ENCODE measurements around the gene EDIL3.
"Not testable (repeated sequence)": the region's sequence is repeated elsewhere in the genome, so short reads cannot be mapped to it uniquely, and the experiment has no call there.

EDIL3 gene

DNA sequence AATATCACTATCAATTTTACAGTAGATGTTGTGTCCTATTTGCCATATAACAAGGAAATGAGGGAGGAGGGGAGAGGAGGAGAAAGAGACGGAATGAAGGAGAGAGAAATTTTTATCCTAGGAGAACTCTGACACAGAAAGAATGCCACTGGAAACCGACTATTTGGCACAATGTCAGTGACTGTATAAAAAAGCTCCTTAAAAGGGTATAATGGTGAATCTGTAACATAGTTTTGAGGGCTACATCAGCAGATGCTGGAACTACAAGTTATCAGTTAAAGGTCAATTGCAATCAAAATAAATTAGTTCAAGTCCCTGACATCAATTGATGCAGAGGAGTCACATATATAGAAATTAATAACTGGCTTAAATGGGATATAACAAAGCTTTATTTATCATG lies 5.7 kb downstream of the EDIL3 start:
- no peak for DNase-seq (ENCODE audit: low read depth, low spot score)

DNA sequence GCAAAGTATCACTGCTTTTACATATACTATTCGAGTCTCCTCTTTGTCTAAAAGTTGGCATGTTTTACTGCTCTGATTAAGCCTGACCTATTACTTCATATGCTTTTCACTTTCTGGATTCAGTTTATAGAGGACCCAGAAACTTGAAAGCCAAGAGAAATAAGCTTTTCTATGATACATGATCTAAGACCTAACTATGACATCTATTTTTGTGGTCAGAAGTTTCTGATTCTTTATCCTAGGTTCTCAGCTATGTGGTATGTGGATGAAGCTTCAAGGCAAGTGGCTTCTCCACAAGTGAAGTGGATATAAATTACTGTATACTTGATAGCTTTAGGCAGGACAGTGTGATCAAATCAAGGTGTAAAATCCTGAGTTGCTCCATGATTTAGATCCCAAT lies 6.3 kb downstream of the EDIL3 start:
- DNase-seq (ENCODE audit: low read depth, low spot score), result no peak

DNA sequence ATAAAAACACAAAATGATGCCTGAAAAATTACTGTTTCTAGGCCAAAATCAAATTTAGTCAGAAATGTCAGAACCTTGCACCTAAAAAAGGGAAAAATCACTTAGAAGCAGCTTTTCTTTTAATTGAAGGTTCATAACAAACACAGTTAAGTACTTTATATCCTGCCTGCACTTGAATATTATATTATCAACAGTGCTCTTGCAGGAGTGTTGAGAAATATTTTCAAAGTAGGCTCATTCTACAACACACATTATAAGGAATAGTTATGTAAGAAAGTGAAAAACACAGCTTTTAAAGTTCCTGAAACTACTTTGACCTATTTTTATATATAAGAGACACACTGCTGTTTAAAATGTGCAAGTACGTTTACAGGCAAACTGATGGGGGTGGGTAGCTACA lies 8.3 kb downstream of the EDIL3 start:
- no peak for DNase-seq (ENCODE audit: low read depth, low spot score)

DNA sequence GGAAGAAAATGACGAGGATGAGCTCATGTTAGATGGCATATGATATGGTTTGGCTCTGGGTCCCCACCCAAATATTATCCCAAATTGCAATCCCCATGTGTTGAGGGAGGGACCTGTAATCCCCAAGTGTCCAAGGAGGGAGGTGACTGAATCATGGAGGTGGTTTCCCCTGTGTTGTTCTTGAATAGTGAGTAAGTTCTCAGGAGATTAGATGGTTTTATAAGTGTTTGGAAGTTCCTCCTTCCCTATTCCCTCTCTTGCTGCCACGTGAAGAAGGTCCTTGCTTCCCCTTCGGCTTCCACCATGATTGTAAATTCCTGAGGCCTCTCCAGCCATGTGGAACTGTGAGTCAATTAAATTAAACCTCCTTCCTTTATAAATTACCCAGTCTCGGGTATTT lies 10.1 kb downstream of the EDIL3 start:
- DNase-seq (ENCODE audit: low read depth, low spot score), result no peak

DNA sequence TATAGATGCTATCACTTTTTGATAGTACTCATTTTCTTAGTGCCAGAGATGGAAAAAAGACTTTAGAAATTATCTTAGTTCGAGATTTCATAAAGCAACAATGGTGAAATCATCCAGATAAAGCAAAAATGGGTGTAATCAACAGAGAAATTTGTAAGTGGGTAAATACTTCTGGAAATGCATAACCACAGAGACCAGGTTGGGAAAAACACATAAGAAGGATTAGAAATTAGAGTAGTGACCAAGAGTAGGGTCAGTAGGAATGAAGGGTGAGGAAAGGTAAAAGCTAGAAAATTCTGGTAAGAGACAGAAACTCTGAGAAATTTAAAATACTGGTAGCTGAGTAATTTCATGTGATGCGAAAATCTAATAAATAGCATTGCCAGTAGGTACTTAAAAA lies 11.2 kb downstream of the EDIL3 start:
- no peak for DNase-seq (ENCODE audit: low read depth, low spot score)

DNA sequence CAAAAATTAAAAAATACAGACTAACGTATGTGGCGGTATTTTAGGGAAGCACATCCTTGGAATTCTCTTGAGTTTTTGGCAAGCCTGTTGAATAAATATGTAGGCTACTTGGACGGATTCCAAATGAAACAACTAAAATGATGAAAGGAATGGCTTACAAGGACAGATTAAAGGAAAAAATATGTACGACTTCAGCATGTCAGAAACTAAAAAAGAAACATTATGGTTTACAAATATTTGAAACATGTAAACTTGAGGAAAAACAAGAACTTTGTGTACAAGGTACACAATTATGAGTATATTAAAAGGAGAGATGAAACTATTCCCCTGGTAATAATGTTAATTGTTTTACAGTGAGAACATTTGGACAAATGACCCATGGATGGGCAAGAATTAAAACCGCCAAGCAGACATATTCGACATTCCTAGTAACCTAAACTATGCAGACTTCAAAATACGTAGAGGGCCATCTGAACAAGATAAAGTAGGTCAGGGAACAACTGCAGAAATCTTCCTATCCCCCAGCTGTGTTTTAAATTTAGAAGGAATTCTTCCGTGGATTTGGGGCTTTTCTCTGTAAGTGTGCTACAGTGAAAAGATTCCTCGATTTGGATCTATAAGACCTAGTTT lies 12.5 kb downstream of the EDIL3 start:
- no peak for DNase-seq (ENCODE audit: low read depth, low spot score)

DNA sequence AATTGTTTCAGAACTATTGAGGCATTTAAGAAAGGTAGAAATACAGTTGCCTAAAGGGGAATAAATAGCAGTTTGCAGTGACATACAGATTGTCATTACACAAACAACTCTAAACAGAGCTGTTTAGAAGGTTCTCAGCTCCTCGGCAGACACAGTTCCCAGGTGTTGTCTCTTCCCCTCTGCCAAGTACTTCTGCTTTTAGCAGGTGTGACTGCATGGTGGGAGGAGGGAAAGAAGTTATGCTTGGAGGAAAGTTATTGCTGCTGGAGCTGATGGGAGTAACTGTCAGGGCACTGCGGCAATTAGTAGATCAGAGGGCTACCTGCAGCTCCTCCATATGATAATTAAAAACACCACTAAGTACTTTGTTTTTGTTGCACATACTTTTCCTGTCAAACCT lies 14.5 kb downstream of the EDIL3 start:
- DNase-seq (ENCODE audit: low read depth, low spot score), result no peak

DNA sequence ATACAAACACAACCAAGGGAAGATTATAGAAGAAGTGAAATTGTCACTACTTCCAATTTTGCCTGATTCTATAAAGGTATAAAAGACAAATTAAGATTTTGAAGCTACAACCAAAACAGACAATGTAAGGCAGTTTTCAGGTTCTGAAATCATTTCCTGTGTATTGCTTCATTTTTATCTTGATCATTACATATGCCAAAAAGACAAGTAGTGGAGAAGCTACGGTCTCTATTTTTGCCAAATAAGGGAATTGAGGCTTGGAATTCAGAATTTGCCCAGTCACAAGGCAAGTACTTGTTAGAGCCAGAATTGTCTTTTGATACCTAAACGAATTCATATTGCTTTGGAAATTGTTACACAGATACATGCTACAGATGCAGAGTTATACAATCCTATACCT lies 20.6 kb downstream of the EDIL3 start:
- no peak for DNase-seq (ENCODE audit: low read depth, low spot score)

DNA sequence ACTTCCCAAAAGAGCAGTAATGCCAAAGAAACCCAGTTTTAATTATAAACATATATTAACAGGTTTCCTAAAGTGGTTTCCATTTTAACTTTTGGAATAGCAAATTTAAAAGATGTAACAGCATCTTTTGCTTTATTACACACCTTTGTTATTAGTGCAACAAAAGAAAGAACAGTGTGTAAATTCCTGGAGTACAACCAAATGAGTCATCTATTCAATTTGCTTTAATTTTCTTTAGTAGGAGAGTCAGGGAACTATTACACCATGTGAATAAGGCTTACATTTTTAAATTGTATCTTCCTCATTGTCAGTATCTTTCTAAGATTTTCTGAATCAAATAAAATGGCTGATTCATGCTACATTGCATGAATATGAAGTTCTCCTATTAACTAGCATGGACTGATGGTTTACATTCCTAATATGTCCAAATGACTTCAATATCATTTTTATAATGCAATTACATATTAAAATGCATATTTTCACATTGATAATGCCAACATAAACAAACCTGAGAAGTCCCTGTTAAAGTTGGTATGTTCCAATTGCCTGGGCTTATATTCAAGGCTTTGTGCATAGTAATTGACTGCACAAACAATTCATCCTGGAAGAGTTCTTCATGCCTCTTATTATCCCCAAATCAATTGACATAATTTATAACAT lies 22.5 kb downstream of the EDIL3 start:
- no peak for DNase-seq (ENCODE audit: low read depth, low spot score)

DNA sequence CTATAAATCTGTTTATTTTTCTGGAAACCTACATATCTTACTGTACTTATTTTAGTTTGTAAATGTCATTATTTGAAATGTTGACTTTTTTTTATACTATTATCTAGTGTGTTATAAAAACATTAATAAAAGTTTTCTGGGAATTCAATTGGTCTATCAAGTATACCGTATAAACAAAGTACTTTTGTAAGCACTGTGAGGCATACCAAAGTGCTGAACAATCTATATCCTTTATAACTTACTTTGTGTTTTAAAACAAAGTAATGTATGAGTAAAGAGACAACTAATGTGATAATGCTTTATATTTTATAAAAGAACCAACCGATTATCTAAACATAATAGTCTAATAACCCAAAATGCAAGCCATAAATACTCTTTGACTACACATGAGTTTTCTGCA lies 23.1 kb downstream of the EDIL3 start:
- no peak for DNase-seq (ENCODE audit: low read depth, low spot score)

DNA sequence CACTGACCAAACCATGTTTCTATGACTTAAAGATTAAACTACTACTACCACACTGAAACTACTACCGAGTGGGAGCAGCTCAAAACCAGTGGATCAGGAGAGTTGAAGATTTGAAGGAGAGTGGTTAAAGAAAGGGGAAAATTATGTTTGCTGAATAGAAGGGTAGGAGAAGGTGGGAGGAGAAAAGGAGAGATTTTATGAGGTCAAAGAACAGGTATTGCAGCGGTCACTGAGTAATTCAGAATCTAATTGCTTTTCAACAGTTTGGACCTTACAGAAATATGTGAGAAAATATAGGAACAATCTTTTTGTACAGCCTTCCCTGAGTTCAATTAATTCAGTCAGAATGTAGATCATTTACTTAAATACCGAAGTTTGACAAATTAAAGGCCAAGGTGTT lies 24.6 kb downstream of the EDIL3 start:
- DNase-seq (ENCODE audit: low read depth, low spot score), result no peak

DNA sequence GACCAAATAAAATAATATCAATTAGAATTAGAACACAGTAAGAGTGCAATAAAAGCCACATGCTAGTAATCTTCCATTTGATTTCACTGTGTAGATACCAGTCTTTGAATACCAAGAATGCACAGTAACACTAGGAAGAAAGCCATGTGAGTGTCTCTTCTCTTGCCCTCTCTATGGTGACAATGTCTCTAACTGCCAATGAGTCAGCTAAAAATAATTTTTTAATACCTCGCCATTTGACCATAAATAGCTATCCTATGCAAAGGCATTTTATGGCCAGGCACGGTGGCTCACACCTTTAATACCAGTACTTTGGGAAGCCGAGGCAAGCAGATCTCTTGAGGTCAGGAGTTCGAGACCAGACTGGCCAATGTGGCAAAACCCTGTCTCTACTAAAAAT lies 30.6 kb downstream of the EDIL3 start:
- no peak for DNase-seq (ENCODE audit: low read depth, low spot score)

DNA sequence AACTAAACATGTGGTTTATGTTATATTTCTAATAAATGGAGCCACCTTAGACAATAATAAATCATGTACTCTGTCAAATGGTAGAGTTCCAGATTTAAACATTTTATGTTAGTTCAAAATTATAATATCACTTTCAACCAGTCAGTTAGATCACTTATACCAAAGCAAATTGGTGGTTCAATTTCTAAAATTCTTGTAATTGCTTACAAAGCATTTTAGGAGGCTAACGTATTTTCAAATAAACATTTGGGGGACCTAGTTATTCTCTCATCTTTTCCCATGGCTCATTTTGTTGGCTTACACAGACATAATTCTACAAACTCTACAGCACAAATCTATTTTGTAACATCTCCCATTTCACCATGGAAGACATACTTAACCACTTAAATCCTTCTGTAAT lies 39.9 kb downstream of the EDIL3 start:
- DNase-seq (ENCODE audit: low read depth, low spot score), result no peak

DNA sequence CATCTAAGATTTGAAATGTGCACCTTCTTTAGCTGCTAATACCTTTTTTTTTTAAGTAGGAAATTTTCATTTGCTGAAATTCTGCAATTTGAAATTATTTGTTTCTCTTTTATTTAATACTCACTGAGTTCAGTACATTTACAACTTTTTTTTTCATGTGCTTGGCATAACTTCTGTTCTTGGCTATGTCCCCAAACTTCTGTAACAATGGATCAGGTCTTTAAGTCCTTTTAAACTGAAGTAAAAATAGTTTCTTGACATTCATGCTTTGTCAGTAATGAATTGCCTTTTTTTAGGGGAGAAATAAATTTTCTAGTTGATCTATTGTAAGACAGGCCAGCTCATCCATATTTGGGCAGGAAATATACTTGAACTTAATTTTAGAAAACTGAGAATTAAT lies 41.5 kb downstream of the EDIL3 start:
- DNase-seq (ENCODE audit: low read depth, low spot score), result no peak

DNA sequence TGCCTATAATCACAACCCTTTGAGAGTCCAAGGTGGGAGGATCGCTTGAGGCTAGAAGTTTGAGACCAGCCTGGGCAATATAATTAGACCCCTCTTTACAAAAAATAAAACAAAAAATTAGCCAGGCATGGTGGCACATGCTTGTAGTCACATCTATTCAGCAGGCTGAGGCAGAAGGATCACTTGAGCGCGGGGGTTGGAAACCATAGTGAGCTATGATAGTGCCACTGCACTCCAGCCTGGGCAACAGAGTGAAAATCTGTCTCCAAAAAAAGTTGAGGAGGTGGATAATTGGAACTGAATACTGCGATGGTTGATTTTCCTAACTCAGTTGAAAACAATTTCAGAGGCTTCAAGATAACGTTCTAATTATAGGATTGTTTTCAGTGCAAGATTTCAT lies 52.6 kb downstream of the EDIL3 start:
- no peak for DNase-seq (ENCODE audit: low read depth, low spot score)

DNA sequence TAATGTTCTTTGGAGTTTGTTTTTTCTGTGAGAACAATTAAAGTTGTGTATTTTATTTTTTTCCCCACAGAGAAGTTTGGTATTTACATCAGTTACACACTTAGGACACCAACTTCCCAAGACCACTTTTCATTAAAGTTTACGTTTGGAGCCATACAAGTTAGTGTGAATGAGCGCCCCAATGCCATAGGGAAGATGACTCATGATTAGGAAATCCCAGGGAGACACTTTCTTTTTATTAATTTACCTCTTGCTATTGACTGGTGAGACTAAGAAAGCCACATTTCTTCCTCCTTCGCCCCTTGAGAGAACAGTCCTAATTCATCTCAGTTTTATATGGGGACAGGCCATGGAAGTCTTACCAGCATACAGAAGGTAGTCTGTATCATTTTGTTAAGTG lies 57.1 kb downstream of the EDIL3 start:
- DNase-seq (ENCODE audit: low read depth, low spot score), result no peak

DNA sequence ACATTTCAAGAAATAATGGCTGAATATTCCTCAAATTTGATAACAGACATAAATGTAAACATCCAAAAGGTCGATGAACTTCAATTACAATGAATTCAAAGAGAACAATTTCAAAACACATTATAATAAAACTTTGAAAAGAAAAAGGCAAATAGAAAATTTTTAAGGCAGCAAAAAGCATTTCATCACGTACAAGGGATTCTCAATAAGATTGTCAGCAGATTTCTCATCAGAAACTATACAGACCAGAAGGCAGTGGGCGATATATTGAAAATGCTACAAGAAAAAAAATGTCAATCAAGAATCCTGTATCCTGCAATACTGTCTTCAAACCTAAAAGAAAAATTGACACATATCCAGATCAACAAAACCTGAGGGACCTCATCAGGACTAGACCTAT lies 62.0 kb downstream of the EDIL3 start:
- no peak for DNase-seq (ENCODE audit: low read depth, low spot score)

DNA sequence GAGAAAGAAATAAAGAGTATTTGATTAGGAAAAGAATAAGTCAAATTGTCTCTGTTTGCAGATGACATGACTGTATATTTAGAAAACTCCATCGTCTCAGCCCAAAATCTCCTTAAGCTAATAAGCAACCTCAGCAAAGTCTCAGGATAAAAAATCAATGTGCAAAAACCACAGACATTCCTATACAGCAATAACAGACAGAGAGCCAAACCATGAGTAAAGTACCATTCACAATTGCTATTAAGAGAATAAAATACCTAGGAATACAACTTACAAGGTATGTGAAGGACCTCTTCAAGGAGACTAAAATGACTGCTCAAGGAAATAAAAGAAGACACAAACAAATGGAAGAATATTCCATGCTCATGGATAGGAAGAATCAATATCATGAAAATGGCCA lies 66.9 kb downstream of the EDIL3 start:
- not testable (repeated sequence) for DNase-seq (ENCODE audit: low read depth, low spot score)

DNA sequence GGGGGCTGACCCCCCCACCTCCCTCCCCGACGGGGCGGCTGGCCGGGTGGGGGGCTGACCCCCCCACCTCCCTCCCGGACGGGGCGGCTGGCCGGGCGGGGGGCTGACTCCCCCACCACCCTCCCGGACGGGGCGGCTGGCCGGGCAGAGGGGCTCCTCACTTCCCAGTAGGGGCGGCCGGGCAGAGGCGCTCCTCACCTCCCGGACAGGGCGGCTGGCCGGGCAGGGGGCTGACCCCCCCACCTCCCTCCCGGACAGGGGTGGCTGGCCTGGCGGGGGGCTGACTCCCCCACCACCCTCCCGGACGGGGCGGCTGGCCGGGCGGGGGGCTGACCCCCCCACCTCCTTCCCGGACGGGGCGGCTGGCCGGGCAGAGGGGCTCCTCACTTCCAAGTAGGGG lies 72.4 kb downstream of the EDIL3 start:
- DNase-seq (ENCODE audit: low read depth, low spot score), result not testable (repeated sequence)

DNA sequence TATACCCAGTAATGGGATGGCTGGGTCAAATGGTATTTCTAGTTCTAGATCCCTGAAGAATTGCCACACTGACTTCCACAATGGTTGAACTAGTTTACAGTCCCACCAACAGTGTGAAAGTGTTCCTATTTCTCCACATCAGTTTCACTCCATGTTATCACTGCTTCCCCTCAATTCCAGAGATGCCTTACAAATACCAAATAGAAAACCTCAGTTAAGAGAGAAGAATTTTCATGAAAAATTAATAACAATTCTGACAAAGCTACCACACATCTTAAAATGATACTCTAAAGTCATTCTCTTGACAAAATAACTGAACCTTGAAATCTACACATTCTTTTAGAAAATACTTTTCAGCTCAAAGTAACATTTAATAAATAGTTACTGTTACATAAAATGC lies 74.8 kb downstream of the EDIL3 start:
- not testable (repeated sequence) for DNase-seq (ENCODE audit: low read depth, low spot score)

DNA sequence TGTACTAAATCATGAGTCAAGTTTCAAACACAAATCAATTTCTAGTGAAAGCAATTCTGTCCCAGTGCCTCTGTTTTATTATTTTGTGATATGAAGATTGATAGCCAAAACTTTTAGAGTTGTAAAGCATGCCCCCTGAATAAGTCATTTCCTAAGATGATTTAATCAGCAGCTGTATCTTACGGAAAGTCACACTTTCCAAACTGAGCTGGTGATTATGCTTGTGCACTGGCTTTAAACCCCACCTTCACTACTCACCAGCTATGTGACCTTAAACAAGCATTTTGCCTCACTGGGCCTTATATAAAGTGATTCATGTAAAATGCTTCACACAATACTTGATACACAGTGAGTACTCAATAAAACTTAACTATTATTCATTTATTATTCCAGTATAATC lies 78.1 kb downstream of the EDIL3 start:
- DNase-seq (ENCODE audit: low read depth, low spot score), result no peak

DNA sequence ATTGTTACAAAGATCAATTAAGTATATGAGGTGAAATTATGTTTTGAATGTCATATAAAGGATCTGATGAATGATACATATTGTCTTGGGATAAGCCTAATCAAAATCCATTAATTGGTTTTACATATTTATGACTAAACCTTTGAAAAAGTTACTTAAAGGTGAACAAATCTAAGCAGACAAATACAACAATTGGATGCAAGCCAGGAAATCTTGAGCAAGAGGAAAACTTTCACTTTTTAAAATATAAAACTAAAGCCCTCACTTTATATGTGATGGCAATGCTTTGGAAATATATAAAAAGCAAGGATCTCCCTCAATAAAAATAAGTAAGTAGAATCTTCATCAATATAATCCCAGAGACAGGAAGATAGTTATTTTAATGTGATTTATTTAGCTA lies 80.1 kb downstream of the EDIL3 start:
- no peak for DNase-seq (ENCODE audit: low read depth, low spot score)

DNA sequence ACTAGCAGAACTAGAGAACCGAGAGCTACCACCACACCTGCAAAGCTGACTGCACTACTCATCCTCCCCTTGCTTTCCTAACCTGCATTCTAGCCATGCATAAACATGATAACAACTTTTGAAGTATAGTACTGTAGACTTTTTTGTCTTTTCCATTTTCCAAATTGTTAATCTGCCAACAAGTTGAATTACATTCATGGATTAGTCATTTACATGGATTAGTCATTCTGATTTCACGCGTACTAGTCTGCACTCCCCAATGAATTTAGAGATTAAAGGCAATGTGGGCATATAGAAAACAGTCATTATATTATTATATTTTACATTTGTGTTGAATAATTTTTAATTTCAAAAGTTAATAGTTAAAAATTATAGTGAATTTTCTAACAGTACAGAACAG lies 81.4 kb downstream of the EDIL3 start:
- no peak for DNase-seq (ENCODE audit: low read depth, low spot score)

DNA sequence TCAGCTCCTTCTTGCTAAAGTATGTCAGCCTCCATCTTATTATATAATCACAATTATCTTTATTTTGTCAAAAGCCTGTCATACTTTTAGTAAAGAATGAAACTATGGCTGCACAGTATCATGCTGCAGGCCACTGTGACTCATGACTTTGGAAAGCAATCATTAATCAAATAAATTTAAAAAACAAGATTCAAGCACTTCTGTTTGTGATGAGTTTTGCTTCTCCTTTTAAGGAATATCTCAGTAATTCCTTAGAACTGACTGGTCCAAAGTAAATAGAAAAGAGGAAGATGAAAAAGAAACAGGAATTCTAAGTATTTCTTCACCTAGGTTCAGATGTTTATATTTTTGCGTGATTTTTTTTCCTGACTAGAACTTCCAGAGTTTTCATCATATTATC lies 83.1 kb downstream of the EDIL3 start:
- no peak for DNase-seq (ENCODE audit: low read depth, low spot score)
